GM12892 (cell line): ENCODE measurements around the gene WDSUB1.

Experiments
- POLR2AphosphoS5 ChIP-seq: IDR thresholded peaks from 2 replicates; pipeline ENCODE4 v1.6.1; 2011; ENCODE audit warnings: low read depth, low read length, control low read depth
- TAF1 ChIP-seq: IDR thresholded peaks from 2 replicates; pipeline ENCODE4 v1.6.1; 2011; ENCODE audit warnings: low read depth, mild to moderate bottlenecking, control low read depth, low read length, borderline replicate concordance

GRCh38 chr2:159249990-159250715 is 36.4 kb downstream of the WDSUB1 start:
- no peak for TF ChIP-seq TAF1
- TF ChIP-seq POLR2AphosphoS5 = no peak
